ENCODE measurements around the gene RASGRP2. TPM values are rescaled to one million over a fixed set of nuclear protein-coding genes. Genes with fewer than 3 reads are reported as not detected.
A peak's percentile ranks its signal among the peaks of the same experiment; 100 is the strongest.

RASGRP2 gene
- total RNA-seq, 2 experiments from 2014 or later, result 668 to 672 TPM

- TF ChIP-seq CTCF (IDR thresholded peaks at IDR 0.05), result no peak
- Mint-ChIP-seq H3K4me3 (peak overlapping the region; percentile 95), H3K4me1 (ENCODE audit: low read depth) (peaks cover 87% of the 10 kb centered on the region), H3K9me3 (no peaks in the 10 kb centered on the region), H3K36me3 (ENCODE audit: low read depth) (peaks cover 92% of the 10 kb centered on the region), H3K27ac (peak overlapping the region; percentile 92), H3K27me3 (no peaks in the 10 kb centered on the region)
- Histone ChIP-seq H3K36me3 (ENCODE audit: insufficient read depth, low read length) (peaks cover 82% of the 10 kb centered on the region), H3K9me3 (ENCODE audit: control insufficient read depth in 1 of 2, insufficient read depth in 1 of 2, low read length in 2 of 2) (no peaks in the 10 kb centered on the region), H3K27ac (ENCODE audit: low read depth in 1 of 2, low read length in 2 of 2) (no peak overlapping the region), H3K4me1 (ENCODE audit: insufficient read depth, low read length) (peaks cover 69% of the 10 kb centered on the region), H3K27me3 (ENCODE audit: control insufficient read depth in 1 of 2, insufficient read depth in 2 of 2, low read length in 2 of 2) (no peaks in the 10 kb centered on the region), H3K4me3 (ENCODE audit: low read length) (no peak overlapping the region)
- no peak for ATAC-seq (ENCODE audit: poor library complexity)
- ChIA-PET CTCF (interaction anchor here (1.2 to 4.1 kb wide), 2 partner anchors 28 to 31 kb away, joined by 3 to 28 read pairs; partner anchors contain the start of gene RASGRP2), POLR2A (interaction anchor here (1.2 to 11.6 kb wide), 5 partner anchors 9 to 85 kb away, joined by 3 to 596 read pairs (median 9); partner anchors contain the start of genes MAP4K2, PYGM and RASGRP2)
- intact Hi-C loops (cut with DNase I, micrococcal nuclease), result loop anchor here in 1 of 2 experiments (10.0 kb wide), 1 partner anchor 91 kb away; no protein-coding TSS in a partner anchor
- DNase-seq, result no peak
These were observed 30.2 kb upstream of the RASGRP2 start for GRCh38 chr11:64774144-64774543.

- no peak for TF ChIP-seq CTCF (IDR thresholded peaks at IDR 0.05)
- H3K4me1 Mint-ChIP-seq (ENCODE audit: low read depth), result peaks cover 97% of the 10 kb centered on the region
- peak overlapping the region; percentile 74 for H3K4me3 Mint-ChIP-seq
- ATAC-seq (ENCODE audit: poor library complexity), result no peak
- H3K27ac Mint-ChIP-seq, result peak overlapping the region; percentile 92
- ChIA-PET POLR2A (interaction anchor here (0.9 to 11.6 kb wide), 5 partner anchors 7 to 87 kb away, joined by 3 to 596 read pairs (median 8); partner anchors contain the start of genes PYGM and RASGRP2), CTCF (interaction anchor here (3.1 kb wide), 1 partner anchor 29 kb away, joined by 20 read pairs; the partner anchor contains the start of gene RASGRP2)
- Histone ChIP-seq H3K36me3 (ENCODE audit: insufficient read depth, low read length) (peaks cover 98% of the 10 kb centered on the region), H3K27ac (ENCODE audit: low read depth in 1 of 2, low read length in 2 of 2) (peak overlapping the region; percentile 5 to 43), H3K4me3 (ENCODE audit: low read length) (no peak overlapping the region), H3K9me3 (ENCODE audit: control insufficient read depth in 1 of 2, insufficient read depth in 1 of 2, low read length in 2 of 2) (no peaks in the 10 kb centered on the region), H3K4me1 (ENCODE audit: insufficient read depth, low read length) (peaks cover 86% of the 10 kb centered on the region), H3K27me3 (ENCODE audit: control insufficient read depth in 1 of 2, insufficient read depth in 2 of 2, low read length in 2 of 2) (no peaks in the 10 kb centered on the region)
- H3K36me3 Mint-ChIP-seq (ENCODE audit: low read depth), result peaks cover 100% of the 10 kb centered on the region
- intact Hi-C loops (cut with DNase I, micrococcal nuclease), result loop anchor here in 1 of 2 experiments (10.0 kb wide), 1 partner anchor 92 kb away; no protein-coding TSS in a partner anchor
- DNase-seq, result peak in 3 of 14 experiments; percentile 6 to 51 (median 45)
- H3K9me3 Mint-ChIP-seq, result no peaks in the 10 kb centered on the region
- H3K27me3 Mint-ChIP-seq, result no peaks in the 10 kb centered on the region
These were observed 28.5 kb upstream of the RASGRP2 start for GRCh38 chr11:64772303-64773018.

GRCh38 chr11:64771861-64772260 is 27.9 kb upstream of the RASGRP2 start:
- DNase-seq (no peak), ATAC-seq (ENCODE audit: poor library complexity) (no peak)
- Histone ChIP-seq H3K4me3 (ENCODE audit: low read length) (no peak overlapping the region), H3K9me3 (ENCODE audit: control insufficient read depth in 1 of 2, insufficient read depth in 1 of 2, low read length in 2 of 2) (no peaks in the 10 kb centered on the region), H3K36me3 (ENCODE audit: insufficient read depth, low read length) (peaks cover 98% of the 10 kb centered on the region), H3K27me3 (ENCODE audit: control insufficient read depth in 1 of 2, insufficient read depth in 2 of 2, low read length in 2 of 2) (no peaks in the 10 kb centered on the region), H3K4me1 (ENCODE audit: insufficient read depth, low read length) (peaks cover 87% of the 10 kb centered on the region), H3K27ac (ENCODE audit: low read depth in 1 of 2, low read length in 2 of 2) (peak overlapping the region in 1 of 2 donors; percentile 43)
- Mint-ChIP-seq H3K4me3 (peak overlapping the region; percentile 59), H3K4me1 (ENCODE audit: low read depth) (peaks cover 92% of the 10 kb centered on the region), H3K36me3 (ENCODE audit: low read depth) (peaks cover 100% of the 10 kb centered on the region), H3K9me3 (no peaks in the 10 kb centered on the region), H3K27ac (peak overlapping the region; percentile 92), H3K27me3 (no peaks in the 10 kb centered on the region)
- no peak for TF ChIP-seq CTCF (IDR thresholded peaks at IDR 0.05)
- CTCF ChIA-PET, result interaction anchor here (1.7 to 3.1 kb wide), 2 partner anchors 28 to 83 kb away, joined by 4 to 20 read pairs; partner anchors contain the start of gene RASGRP2
- intact Hi-C loops (cut with DNase I, micrococcal nuclease), result loop anchor here in 1 of 2 experiments (10.0 kb wide), 1 partner anchor 93 kb away; no protein-coding TSS in a partner anchor
- POLR2A ChIA-PET, result interaction anchor here (0.9 to 11.6 kb wide), 5 partner anchors 7 to 88 kb away, joined by 3 to 596 read pairs (median 8); partner anchors contain the start of genes PYGM and RASGRP2

Data from CD4-positive, alpha-beta T cell (primary cell).